ENCODE results near the gene SEMA3A. TPM values are rescaled to one million over a fixed set of nuclear protein-coding genes. Genes with fewer than 3 reads are reported as not detected.

SEMA3A gene
- total and polyA plus RNA-seq, 4 donors = 0.13 to 0.56 (median 0.20) TPM

GRCh38 chr7:84191842-84192241 lies 2.7 kb downstream of the SEMA3A start:
- TF ChIP-seq RAD21 (IDR thresholded peaks at IDR 0.05) = no peak
- no peak for TF ChIP-seq EGR1 (IDR thresholded peaks at IDR 0.05; ENCODE audit: low read depth in 2 of 2)
- no peak for TF ChIP-seq RXRA (IDR thresholded peaks at IDR 0.05)
- no peak for TF ChIP-seq TAF1 (conservative IDR thresholded peaks at IDR 0.05)
- TF ChIP-seq HNF4A (conservative IDR thresholded peaks at IDR 0.05) = no peak
- TF ChIP-seq YY1 (IDR thresholded peaks at IDR 0.05) = no peak
- no peak for TF ChIP-seq NR2F2 (IDR thresholded peaks at IDR 0.05)
- no peak for TF ChIP-seq FOXA2 (IDR thresholded peaks at IDR 0.05)
- TF ChIP-seq GABPA (IDR thresholded peaks at IDR 0.05 in 1 of 2, conservative IDR thresholded peaks at IDR 0.05 in 1 of 2) = no peak
- no peak for TF ChIP-seq REST (IDR thresholded peaks at IDR 0.05)
- no peak for TF ChIP-seq CTCF (IDR thresholded peaks at IDR 0.05; ENCODE audit: low read depth, low read length, missing input control)
- no peak for TF ChIP-seq MAX (IDR thresholded peaks at IDR 0.05)
- TF ChIP-seq JUND (IDR thresholded peaks at IDR 0.05) = no peak
- no peak for TF ChIP-seq HNF4G (IDR thresholded peaks at IDR 0.05)
- TF ChIP-seq ZBTB33 (IDR thresholded peaks at IDR 0.05) = no peak
- no peak for TF ChIP-seq SP1 (IDR thresholded peaks at IDR 0.05)
- TF ChIP-seq FOXA1 (IDR thresholded peaks at IDR 0.05) = no peak
- TF ChIP-seq ATF3 (IDR thresholded peaks at IDR 0.05) = no peak
- Histone ChIP-seq H3K4me1 (ENCODE audit: control insufficient read depth in 4 of 4, insufficient read depth in 4 of 4, low read length in 3 of 4) (peaks cover 0 to 2% (median 0%) of the 10 kb centered on the region in 4 donors), H3K4me3 (ENCODE audit: low read depth in 1 of 3, low read length in 3 of 3) (no peak overlapping the region), H3K27me3 (ENCODE audit: control insufficient read depth in 4 of 4, insufficient read depth in 4 of 4, low read length in 3 of 4) (peaks cover 0 to 4% (median 0%) of the 10 kb centered on the region in 4 donors), H3K27ac (ENCODE audit: low read depth in 1 of 2, low read length in 2 of 2) (no peak overlapping the region), H3K9ac (ENCODE audit: low read depth in 1 of 2, low read length in 2 of 2) (no peak overlapping the region), H3K36me3 (ENCODE audit: control insufficient read depth in 4 of 4, insufficient read depth in 3 of 4, low read depth in 1 of 4, low read length in 3 of 4) (no peaks in the 10 kb centered on the region), H3K9me3 (ENCODE audit: control insufficient read depth in 4 of 4, low read length in 3 of 4) (no peaks in the 10 kb centered on the region)
- 67% methylated on average over 1 of the region's 1 CpG for WGBS
- DNase-seq (ENCODE audit: low spot score) = no peak

Measured in liver (tissue), 9 donors.